CD4-positive, alpha-beta T cell (primary cell): Measurements from ENCODE around the gene STRC. TPM values are rescaled to one million over a fixed set of nuclear protein-coding genes. Genes with fewer than 3 reads are reported as not detected.
"Not testable (repeated sequence)": the region's sequence is repeated elsewhere in the genome, so short reads cannot be mapped to it uniquely, and the experiment has no call there.

Source experiments
- ATAC-seq: fragments of 200-7000 bp; cut with Tn5 transposase; one replicate; pipeline ENCODE4 v1.10.0; 2022; ENCODE audit warnings: mild to moderate bottlenecking; ENCODE audit not compliant: poor library complexity
- CTCF ChIA-PET: fragments of 350-600 bp; sonication (Branson Sonifier 250); formaldehyde crosslinking; loops from one replicate; lab custom pipeline; 2021; ENCODE audit warnings: antibody characterized with exemption, inconsistent platforms; lab: Charles Lee
- POLR2A ChIA-PET: fragments of 350-600 bp; sonication (Branson Sonifier 250); formaldehyde crosslinking; loops from one replicate; lab custom pipeline; 2021; ENCODE audit warnings: antibody characterized with exemption, inconsistent platforms; lab: Charles Lee
- DNase-seq, 14 experiments: peaks; one replicate each; pipeline ENCODE4 v3.0.0-alpha.2; 2013 to 2020; ENCODE audit warnings: mixed read lengths in 2 of 14
- H3K27ac ChIP-seq, 2 donors: one replicate each; pipeline versions ENCODE4 v1.5.1 to v1.7.0; 2013; ENCODE audit warnings: low read length in 2 of 2, low read depth in 1 of 2, mild to moderate bottlenecking in 1 of 2
- H3K27me3 ChIP-seq, 2 experiments: 1 replicate in 1 of 2; 2 replicates in 1 of 2; pipeline versions ENCODE4 v1.6.1 to v1.7.0; 2013; ENCODE audit warnings: low read length in 2 of 2, control low read depth in 1 of 2, mild to moderate bottlenecking in 1 of 2, moderate library complexity in 1 of 2; ENCODE audit not compliant: insufficient read depth in 2 of 2, control insufficient read depth in 1 of 2
- H3K36me3 ChIP-seq: one replicate; pipeline ENCODE4 v1.6.1; 2013; ENCODE audit warnings: low read length, control low read depth; ENCODE audit not compliant: insufficient read depth
- H3K4me1 ChIP-seq: one replicate; pipeline ENCODE4 v1.6.1; 2013; ENCODE audit warnings: low read length, control low read depth; ENCODE audit not compliant: insufficient read depth
- H3K4me3 ChIP-seq: one replicate; pipeline ENCODE4 v1.5.1; 2013; ENCODE audit warnings: mild to moderate bottlenecking, low read length, moderate library complexity
- H3K9me3 ChIP-seq, 2 experiments: 1 replicate in 1 of 2; 2 replicates in 1 of 2; pipeline versions ENCODE4 v1.6.1 to v1.7.0; 2013; ENCODE audit warnings: low read length in 2 of 2, mild to moderate bottlenecking in 2 of 2, control low read depth in 1 of 2, moderate library complexity in 1 of 2; ENCODE audit not compliant: control insufficient read depth in 1 of 2, insufficient read depth in 1 of 2
- H3K27ac Mint-ChIP-seq: one replicate; pipeline ENCODE4 v1.8.0; 2020; ENCODE audit warnings: mixed read lengths
- H3K27me3 Mint-ChIP-seq: one replicate; pipeline ENCODE4 v1.8.0; 2021; ENCODE audit warnings: mixed read lengths
- H3K36me3 Mint-ChIP-seq: one replicate; pipeline ENCODE4 v1.8.0; 2021; ENCODE audit warnings: low read depth, mixed read lengths
- H3K4me1 Mint-ChIP-seq: one replicate; pipeline ENCODE4 v1.8.0; 2021; ENCODE audit warnings: low read depth, mixed read lengths
- H3K4me3 Mint-ChIP-seq: one replicate; pipeline ENCODE4 v1.8.0; 2020; ENCODE audit warnings: mild to moderate bottlenecking, mixed read lengths
- H3K9me3 Mint-ChIP-seq: one replicate; pipeline ENCODE4 v1.8.0; 2020; ENCODE audit warnings: mixed read lengths
- CTCF ChIP-seq: fragments of 200-600 bp; IDR thresholded peaks from one replicate; pipeline ENCODE4 v1.8.0; 2022; ENCODE audit warnings: antibody characterized with exemption, mild to moderate bottlenecking
- intact Hi-C, 2 experiments: fragments of 100-400 bp; cut with DNase I in 1 of 2; cut with micrococcal nuclease in 1 of 2; formaldehyde crosslinking; loops; one replicate each; pipeline versions ENCODE4 v1.15.1 to v1.9.0; 2023 to 2025; cut with DNase I, micrococcal nuclease
- total RNA-seq, 174 experiments: library from RNA in 2 of 174; stranded (reverse) in 2 of 174; gene quantifications; one replicate each; pipeline ENCODE4 v1.2.3 and lab custom pipeline; 2021 to 2026

Gene STRC
- total RNA-seq, 2 experiments from 2014 or later = 1.7 to 2.1 TPM

GRCh38 chr15:43648649-43649429 lies 30.2 kb upstream of the STRC start, which contains the start of gene CATSPER2:
TSS of gene CATSPER2 (minus strand) at chr15:43648844. CDS start at chr15:43648061, 783 bp downstream.
- H3K9me3 ChIP-seq = no peaks in the 10 kb centered on the region
- no peak within 1 kb of the TSS for H3K4me3 ChIP-seq
- H3K36me3 ChIP-seq = peaks cover 4% of the 10 kb centered on the region
- TF ChIP-seq CTCF = no peak
- peak; percentile 55 for ATAC-seq
- Mint-ChIP-seq H3K36me3 (peaks cover 16% of the 10 kb centered on the region), H3K9me3 (no peaks in the 10 kb centered on the region), H3K27ac (no peak within 1 kb of the TSS), H3K27me3 (peaks cover 13% of the 10 kb centered on the region), H3K4me3 (no peak within 1 kb of the TSS), H3K4me1 (no peaks in the 10 kb centered on the region)
- intact Hi-C loops = no loop called here
- POLR2A ChIA-PET = no interaction called here
- CTCF ChIA-PET = no interaction called here
- H3K4me1 ChIP-seq = no peaks in the 10 kb centered on the region
- DNase-seq = peak in 1 of 14 experiments; percentile 10
- H3K27me3 ChIP-seq = no peaks in the 10 kb centered on the region
- H3K27ac ChIP-seq = no peak within 1 kb of the TSS

GRCh38 chr15:43638464-43639204 lies 20.0 kb upstream of the STRC start:
- DNase-seq, H3K4me3 ChIP-seq, H3K9me3 ChIP-seq, CTCF ChIA-PET, H3K27ac ChIP-seq, H3K36me3 ChIP-seq, H3K27ac Mint-ChIP-seq, H3K4me1 Mint-ChIP-seq, H3K9me3 Mint-ChIP-seq, H3K4me1 ChIP-seq, intact Hi-C loops, ATAC-seq, H3K36me3 Mint-ChIP-seq, H3K4me3 Mint-ChIP-seq, POLR2A ChIA-PET, H3K27me3 ChIP-seq: not testable (repeated sequence)
- peaks cover 11% of the 10 kb centered on the region for H3K27me3 Mint-ChIP-seq

GRCh38 chr15:43626937-43627336 lies 8.3 kb upstream of the STRC start:
- H3K4me1 Mint-ChIP-seq, H3K9me3 Mint-ChIP-seq, H3K9me3 ChIP-seq, ATAC-seq, H3K27me3 ChIP-seq, H3K27me3 Mint-ChIP-seq, CTCF ChIA-PET, DNase-seq, H3K4me3 ChIP-seq, H3K36me3 Mint-ChIP-seq, H3K36me3 ChIP-seq, H3K4me3 Mint-ChIP-seq, intact Hi-C loops, H3K27ac ChIP-seq, H3K4me1 ChIP-seq, H3K27ac Mint-ChIP-seq, POLR2A ChIA-PET: not testable (repeated sequence)

- Histone ChIP-seq H3K9me3 (no peaks in the 10 kb centered on the region), H3K4me1 (no peaks in the 10 kb centered on the region), H3K4me3 (no peak overlapping the region), H3K27ac (no peak overlapping the region), H3K27me3 (no peaks in the 10 kb centered on the region), H3K36me3 (no peaks in the 10 kb centered on the region)
- no peak for DNase-seq
- ChIA-PET CTCF (no interaction called here), POLR2A (no interaction called here)
- H3K27me3 Mint-ChIP-seq = peaks cover 13% of the 10 kb centered on the region
- no peak overlapping the region for H3K27ac Mint-ChIP-seq
- ATAC-seq = no peak
- H3K9me3 Mint-ChIP-seq = no peaks in the 10 kb centered on the region
- H3K4me1 Mint-ChIP-seq = no peaks in the 10 kb centered on the region
- TF ChIP-seq CTCF = no peak
- H3K36me3 Mint-ChIP-seq = no peaks in the 10 kb centered on the region
- no peak overlapping the region for H3K4me3 Mint-ChIP-seq
- intact Hi-C loops = no loop called here
Observed at GRCh38 chr15:43625106-43625505, 6.5 kb upstream of the STRC start.

GRCh38 chr15:43622068-43622799 lies 3.6 kb upstream of the STRC start:
- H3K4me1 Mint-ChIP-seq, H3K4me3 Mint-ChIP-seq, POLR2A ChIA-PET, H3K4me1 ChIP-seq, H3K9me3 Mint-ChIP-seq, H3K4me3 ChIP-seq, ATAC-seq, H3K27ac Mint-ChIP-seq, H3K27me3 ChIP-seq, H3K36me3 Mint-ChIP-seq, H3K27ac ChIP-seq, DNase-seq, H3K36me3 ChIP-seq, H3K9me3 ChIP-seq, intact Hi-C loops, CTCF ChIA-PET: not testable (repeated sequence)
- peaks cover 19% of the 10 kb centered on the region for H3K27me3 Mint-ChIP-seq
